Measurements from ENCODE around the gene TMEM120B. TPM values are rescaled to one million over a fixed set of nuclear protein-coding genes. Genes with fewer than 3 reads are reported as not detected.

The TMEM120B gene
- total RNA-seq, 1 donor from 2014 or later: 8.5 TPM

DNA sequence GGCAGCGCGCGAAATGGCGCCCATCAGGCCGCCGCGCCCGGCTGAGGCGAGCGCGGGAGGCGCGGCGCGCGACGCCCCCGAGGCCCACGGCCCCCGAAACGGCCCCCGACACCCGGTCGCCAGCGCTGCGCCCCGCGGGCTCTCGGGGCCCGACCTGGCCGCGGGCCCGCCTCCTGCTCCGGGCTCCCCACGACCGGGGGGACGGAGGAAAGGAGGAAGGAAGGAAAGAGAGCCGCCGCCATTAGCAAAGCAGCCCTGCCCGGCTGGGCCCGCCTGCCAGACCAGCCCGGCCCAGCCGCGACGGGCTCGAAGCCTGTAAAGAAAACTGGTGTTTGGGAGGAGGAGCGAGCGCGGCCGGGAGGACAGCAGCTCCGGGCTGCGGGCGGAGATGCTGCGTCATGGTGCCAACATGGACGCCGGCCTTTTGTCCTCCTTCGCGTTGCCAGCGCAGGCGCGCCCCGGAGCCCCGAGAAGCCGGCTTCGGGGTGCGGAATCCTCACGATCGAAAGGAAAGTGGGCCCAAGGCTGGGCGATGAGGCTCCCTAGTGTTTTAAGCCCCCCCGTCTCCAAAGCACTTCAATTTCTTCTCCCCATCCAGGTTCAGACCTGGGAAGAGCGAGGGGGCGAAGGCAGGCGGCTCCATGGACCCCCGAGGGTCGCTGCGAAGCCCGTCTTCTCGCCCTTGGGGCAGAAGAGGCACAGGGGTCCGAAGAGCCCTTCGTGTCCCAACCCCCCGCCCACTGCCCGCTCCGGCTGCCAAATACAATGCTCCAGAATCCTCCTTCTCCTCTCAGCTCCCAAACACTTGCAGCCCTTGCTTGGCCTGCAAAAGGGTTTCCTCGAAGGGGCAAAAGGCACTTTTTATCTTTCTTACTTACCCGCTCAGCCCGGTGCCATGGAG lies 88.4 kb downstream of the TMEM120B start:
- intact Hi-C loops (cut with micrococcal nuclease): loop anchor here (10.0 kb wide), 1 partner anchor 216 kb away; the partner anchor contains the start of gene KDM2B

- intact Hi-C loops (cut with micrococcal nuclease): loop anchor here (1.0 to 10.0 kb wide), 2 partner anchors 10 to 217 kb away; partner anchors contain the start of gene KDM2B
Measured at GRCh38 chr12:121801595-121802484, 89.3 kb downstream of the TMEM120B start.

DNA sequence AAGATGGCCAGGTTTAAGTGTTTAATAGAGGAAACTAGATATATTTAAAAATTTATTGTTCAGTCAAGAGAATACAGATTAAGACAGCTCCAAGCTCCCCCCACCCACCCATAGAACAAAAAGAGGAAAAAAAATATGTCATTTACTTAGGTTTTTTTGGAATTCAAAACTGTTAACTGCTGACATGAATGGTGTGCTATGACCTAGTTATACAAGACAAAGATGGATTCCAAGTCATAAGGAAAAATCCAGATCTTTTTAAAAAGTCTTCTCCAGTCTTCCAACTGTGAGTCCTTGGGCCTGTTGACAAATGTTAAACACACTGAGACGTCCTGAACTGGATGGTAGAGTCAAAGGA lies 89.9 kb downstream of the TMEM120B start:
- intact Hi-C loops (cut with micrococcal nuclease): loop anchor here (1.0 to 10.0 kb wide), 2 partner anchors 10 to 218 kb away; partner anchors contain the start of gene KDM2B

GRCh38 chr12:121802843-121803698 lies 90.5 kb downstream of the TMEM120B start:
- intact Hi-C loops (cut with micrococcal nuclease): loop anchor here (1.0 to 10.0 kb wide), 3 partner anchors 9 to 218 kb away; partner anchors contain the start of gene KDM2B

GRCh38 chr12:121803861-121804416 lies 91.4 kb downstream of the TMEM120B start, which contains the start of gene SETD1B:
SETD1B (plus strand) TSS chr12:121804009; CDS start chr12:121804738, 729 bp downstream.
- intact Hi-C loops (cut with micrococcal nuclease): loop anchor here (1.0 to 10.0 kb wide), 2 partner anchors 10 to 219 kb away; partner anchors contain the start of gene KDM2B

- intact Hi-C loops (cut with micrococcal nuclease): loop anchor here (10.0 kb wide), 1 partner anchor 220 kb away; the partner anchor contains the start of gene KDM2B
Measured at GRCh38 chr12:121804417-121805111, 92.0 kb downstream of the TMEM120B start.

DNA sequence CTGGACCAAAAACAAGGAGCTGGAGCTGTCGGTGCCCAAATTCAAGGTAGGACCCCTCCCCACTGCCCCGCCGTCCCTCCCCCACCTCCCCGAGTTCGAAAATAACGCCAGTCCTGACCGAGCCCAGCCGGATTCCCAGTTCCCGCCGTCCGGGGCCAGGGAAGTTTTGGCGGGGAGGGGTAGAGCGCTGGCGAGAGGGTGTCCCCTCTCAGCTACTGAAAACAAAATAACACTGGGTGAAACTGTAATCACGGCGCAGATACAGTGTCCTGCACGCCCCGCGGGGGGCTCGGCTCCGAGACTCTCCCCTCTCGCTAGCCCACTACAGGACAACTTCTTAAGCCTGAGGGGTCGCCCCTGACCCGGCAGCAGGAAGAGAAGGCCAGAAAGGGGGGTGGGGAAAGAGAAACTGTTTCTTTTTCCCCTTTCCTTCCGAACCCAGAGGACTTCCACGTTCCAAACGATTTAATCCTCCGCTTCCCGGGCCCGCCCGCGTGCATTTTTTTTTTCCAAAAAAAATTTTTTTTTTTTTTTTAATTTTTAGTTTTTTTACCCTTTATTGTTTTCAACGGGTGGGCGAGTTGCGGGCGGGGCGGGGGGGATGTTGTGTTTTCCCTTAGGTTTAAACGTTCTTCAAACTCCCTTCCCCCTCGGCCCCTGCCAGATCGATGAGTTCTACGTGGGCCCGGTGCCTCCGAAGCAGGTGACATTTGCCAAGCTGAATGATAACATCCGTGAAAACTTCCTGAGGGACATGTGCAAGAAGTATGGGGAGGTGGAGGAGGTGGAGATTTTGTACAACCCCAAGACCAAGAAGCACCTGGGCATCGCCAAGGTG lies 92.8 kb downstream of the TMEM120B start:
- intact Hi-C loops (cut with micrococcal nuclease): loop anchor here (10.0 kb wide), 1 partner anchor 221 kb away; the partner anchor contains the start of gene KDM2B

DNA sequence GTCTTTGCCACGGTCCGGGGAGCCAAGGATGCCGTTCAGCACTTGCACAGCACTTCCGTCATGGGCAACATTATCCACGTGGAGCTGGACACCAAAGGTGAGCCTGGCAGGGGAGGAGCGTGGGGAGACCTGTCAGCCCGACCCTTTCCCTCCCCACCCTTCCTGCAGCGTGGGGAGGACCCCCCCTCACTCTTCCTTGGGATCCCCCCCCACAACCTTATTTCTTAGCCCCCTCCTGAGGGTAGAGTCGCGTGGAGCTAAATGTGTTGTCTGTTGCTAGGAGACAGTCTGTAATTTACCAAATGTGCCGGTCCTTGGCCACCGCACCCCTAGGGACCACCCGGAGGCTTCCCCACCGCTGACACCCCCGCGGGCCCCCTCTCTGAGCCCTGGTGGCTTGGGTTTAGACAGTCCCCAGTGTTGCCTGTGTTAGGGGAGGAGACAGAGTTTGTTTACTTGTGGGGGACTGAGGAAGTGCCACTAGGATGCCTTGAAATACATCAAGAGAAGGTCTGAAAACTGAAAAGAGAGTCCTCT lies 93.5 kb downstream of the TMEM120B start:
- intact Hi-C loops (cut with micrococcal nuclease): loop anchor here (10.0 kb wide), 1 partner anchor 221 kb away; the partner anchor contains the start of gene KDM2B

DNA sequence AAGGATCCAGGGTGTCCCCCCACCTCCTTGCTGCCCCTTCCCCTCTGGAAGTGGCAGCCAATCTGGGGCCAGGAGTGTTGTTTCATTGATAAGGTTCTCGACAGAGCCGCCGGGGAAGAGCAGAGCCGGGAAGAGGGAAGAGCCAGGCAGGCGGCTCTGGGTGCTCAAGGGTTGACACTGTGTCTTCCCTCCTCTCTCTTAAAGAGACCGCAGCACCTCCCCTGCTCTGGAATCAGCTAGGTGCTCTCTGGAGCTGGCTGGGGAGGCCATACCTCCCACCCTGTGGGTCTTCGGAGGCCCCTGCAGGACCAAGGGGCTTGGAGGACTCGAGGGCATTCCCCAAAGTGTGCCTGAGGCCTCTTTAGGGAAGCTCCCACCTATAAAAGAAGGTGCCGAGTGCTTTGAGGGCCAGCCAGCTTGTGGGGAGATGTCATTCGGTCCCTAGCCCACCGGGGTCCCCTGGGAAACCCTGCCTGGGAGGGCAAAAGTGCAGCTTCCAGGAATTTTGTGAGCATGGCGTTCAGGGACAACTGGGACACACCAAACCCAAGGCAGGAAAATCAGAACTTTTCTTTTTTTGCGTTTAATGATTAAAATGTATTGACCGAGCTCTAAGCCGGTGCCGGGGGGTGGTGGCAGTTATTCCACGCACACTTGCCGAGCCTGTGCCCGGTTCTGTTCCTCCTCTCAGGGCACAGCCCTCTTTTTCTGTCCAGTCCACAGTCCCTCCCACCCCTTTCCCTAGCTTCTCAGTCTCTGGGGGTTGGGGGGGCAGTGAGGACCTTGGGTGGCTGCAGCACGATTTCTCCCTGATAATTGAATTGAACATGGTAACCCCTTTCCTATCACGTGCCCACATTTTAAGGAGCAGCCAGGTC lies 94.2 kb downstream of the TMEM120B start:
- intact Hi-C loops (cut with micrococcal nuclease): loop anchor here (10.0 kb wide), 1 partner anchor 222 kb away; the partner anchor contains the start of gene KDM2B

GRCh38 chr12:121807642-121808347 lies 95.2 kb downstream of the TMEM120B start:
- intact Hi-C loops (cut with micrococcal nuclease): loop anchor here (10.0 kb wide), 1 partner anchor 223 kb away; the partner anchor contains the start of gene KDM2B

DNA sequence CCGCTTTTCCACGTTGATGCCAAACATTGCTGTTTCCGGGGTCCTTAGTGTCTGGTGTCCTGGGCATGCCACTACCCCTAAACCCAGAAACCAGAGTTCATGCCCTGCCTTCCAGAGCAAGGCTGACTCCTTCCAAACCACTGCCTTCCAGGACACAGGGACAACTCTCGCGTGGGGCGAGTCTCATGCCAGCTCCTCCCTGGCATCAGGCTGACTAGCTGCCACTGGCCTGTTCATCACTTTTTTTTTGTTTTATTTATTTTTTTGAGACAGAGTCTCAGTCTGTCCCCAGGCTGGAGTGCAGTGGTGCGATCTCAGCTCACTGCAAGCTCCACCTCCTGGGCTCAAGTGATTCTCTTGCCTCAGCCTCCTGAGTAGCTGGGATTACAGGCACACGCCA lies 96.1 kb downstream of the TMEM120B start:
- intact Hi-C loops (cut with micrococcal nuclease): loop anchor here (10.0 kb wide), 1 partner anchor 224 kb away; the partner anchor contains the start of gene KDM2B

DNA sequence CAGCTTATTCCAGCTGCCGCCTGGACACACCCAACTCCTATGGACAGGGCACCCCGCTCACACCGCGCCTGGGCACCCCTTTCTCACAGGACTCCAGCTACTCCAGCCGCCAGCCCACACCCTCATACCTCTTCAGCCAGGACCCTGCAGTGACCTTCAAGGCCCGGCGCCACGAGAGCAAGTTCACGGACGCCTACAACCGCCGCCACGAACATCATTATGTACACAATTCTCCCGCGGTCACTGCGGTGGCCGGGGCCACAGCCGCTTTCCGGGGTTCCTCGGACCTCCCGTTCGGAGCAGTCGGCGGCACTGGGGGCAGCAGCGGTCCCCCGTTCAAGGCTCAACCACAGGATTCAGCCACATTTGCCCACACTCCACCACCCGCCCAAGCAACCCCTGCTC lies 97.2 kb downstream of the TMEM120B start:
- intact Hi-C loops (cut with micrococcal nuclease): loop anchor here (10.0 kb wide), 1 partner anchor 225 kb away; the partner anchor contains the start of gene KDM2B

- intact Hi-C loops (cut with micrococcal nuclease): no loop called here
Measured at GRCh38 chr12:121810234-121810817, 97.8 kb downstream of the TMEM120B start.

DNA sequence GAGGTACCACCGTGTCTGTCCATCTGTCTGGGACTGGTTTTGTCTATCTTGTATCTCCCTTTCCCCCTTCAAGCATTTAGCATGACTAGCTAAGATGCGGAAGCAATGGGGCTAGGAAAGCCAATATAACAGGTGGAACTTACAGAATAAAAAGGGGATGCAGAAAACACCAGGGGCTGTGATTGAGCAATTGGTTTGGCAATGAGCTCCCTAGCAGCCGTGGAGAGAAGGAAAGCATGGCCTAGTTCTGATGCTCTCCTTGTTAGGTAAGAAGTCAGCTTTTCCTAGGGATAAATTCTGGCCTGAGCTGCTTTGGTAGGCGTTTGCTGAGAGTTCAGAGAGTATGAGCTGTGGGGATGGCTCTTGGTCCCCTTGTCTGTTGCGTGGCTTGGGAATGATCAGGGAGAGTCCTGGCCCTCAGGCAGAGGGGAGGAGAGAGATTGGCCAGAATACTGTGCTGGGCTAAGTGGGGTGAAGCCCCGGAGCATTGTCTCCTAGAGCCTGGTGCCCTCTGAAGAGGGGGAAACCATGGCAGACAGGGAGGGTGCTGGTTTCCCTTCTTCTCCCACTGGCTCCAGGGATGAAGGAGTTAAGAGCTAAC lies 98.4 kb downstream of the TMEM120B start:
- intact Hi-C loops (cut with micrococcal nuclease): no loop called here

All from T-helper 2 cell treated with Interferon-gamma antibody and Interleukin-4, amounts not matched to agents 100 ng/mL and 5 ng/mL, for 36 hours (primary cell).